Stimulated activated CD4-positive, alpha-beta T cell treated with anti-CD3 and anti-CD28 coated beads, Interleukin-15, amount 100 ng/mL, for 48 hours (primary cell): ENCODE data around the gene RAB27B.

Experiments used
- DNase-seq, 2 donors: peaks; one replicate each; pipeline ENCODE4 v3.0.0-alpha.2; 2020; ENCODE audit warnings: low read depth in 2 of 2

RAB27B gene

GRCh38 chr18:54867131-54867530 lies 38.9 kb downstream of the RAB27B start:
- no peak for DNase-seq

- no peak for DNase-seq
Observed at GRCh38 chr18:54871231-54871630, 43.0 kb downstream of the RAB27B start.

- DNase-seq = no peak
Observed at GRCh38 chr18:54872681-54873080, 44.4 kb downstream of the RAB27B start.

GRCh38 chr18:54873884-54874255 lies 45.6 kb downstream of the RAB27B start:
- no peak for DNase-seq

- DNase-seq = no peak
Observed at GRCh38 chr18:54875063-54875462, 46.8 kb downstream of the RAB27B start.

GRCh38 chr18:54877076-54877475 lies 48.8 kb downstream of the RAB27B start:
- no peak for DNase-seq

- no peak for DNase-seq
Observed at GRCh38 chr18:54878159-54878622, 49.9 kb downstream of the RAB27B start.

GRCh38 chr18:54878659-54879358 lies 50.5 kb downstream of the RAB27B start:
- no peak for DNase-seq

GRCh38 chr18:54879691-54880090 lies 51.4 kb downstream of the RAB27B start:
- DNase-seq = no peak

GRCh38 chr18:54880395-54881105 lies 52.3 kb downstream of the RAB27B start:
- no peak for DNase-seq

- no peak for DNase-seq
Observed at GRCh38 chr18:54881229-54881768, 53.0 kb downstream of the RAB27B start.

GRCh38 chr18:54882318-54882717 lies 54.0 kb downstream of the RAB27B start:
- no peak for DNase-seq

GRCh38 chr18:54883816-54884604 lies 55.7 kb downstream of the RAB27B start:
- no peak for DNase-seq

- no peak for DNase-seq
Observed at GRCh38 chr18:54888378-54888777, 60.1 kb downstream of the RAB27B start.

- no peak for DNase-seq
Observed at GRCh38 chr18:54888933-54889332, 60.7 kb downstream of the RAB27B start.

- DNase-seq = no peak
Observed at GRCh38 chr18:54899500-54899899, 71.2 kb downstream of the RAB27B start.

- no peak for DNase-seq
Observed at GRCh38 chr18:54900290-54900689, 72.0 kb downstream of the RAB27B start.

GRCh38 chr18:54904581-54904980 lies 76.3 kb downstream of the RAB27B start:
- DNase-seq = no peak

- DNase-seq = no peak
Observed at GRCh38 chr18:54905629-54906028, 77.4 kb downstream of the RAB27B start.

- no peak for DNase-seq
Observed at GRCh38 chr18:54906331-54907185, 78.3 kb downstream of the RAB27B start.

- DNase-seq = no peak
Observed at GRCh38 chr18:54909538-54909937, 81.3 kb downstream of the RAB27B start.
